GM12878 (cell line): ENCODE data around the gene TIFAB.

Source experiments
- ATF2 ChIP-seq: IDR thresholded peaks from 2 replicates; pipeline ENCODE4 v1.6.1; 2012; ENCODE audit warnings: low read length, inconsistent platforms
- BCLAF1 ChIP-seq: fragments of 450-650 bp; IDR thresholded peaks from 2 replicates; pipeline ENCODE4 v1.6.1; 2017; ENCODE audit warnings: antibody characterized with exemption, mild to moderate bottlenecking, moderate library complexity
- CBX3 ChIP-seq: fragments of 200-600 bp; sonication (generic); IDR thresholded peaks from 2 replicates; pipeline ENCODE4 v1.6.1; 2016; ENCODE audit warnings: low read depth, borderline replicate concordance
- CEBPB ChIP-seq, 2 experiments: fragments of 150-350 bp in 1 of 2; IDR thresholded peaks; 2 replicates each; pipeline ENCODE4 v1.6.1; 2012 to 2014; ENCODE audit warnings: low read depth in 2 of 2, low read length in 2 of 2, borderline replicate concordance in 1 of 2, inconsistent platforms in 1 of 2
- CTCF ChIP-seq, 3 experiments: IDR thresholded peaks in 2 of 3; conservative IDR thresholded peaks in 1 of 3; 2 replicates each; pipeline ENCODE4 v1.5.1; 2011; ENCODE audit warnings: low read depth in 3 of 3, low read length in 3 of 3, mild to moderate bottlenecking in 3 of 3, control low read depth in 2 of 3, moderate library complexity in 2 of 3, inconsistent platforms in 1 of 3, mixed read lengths in 1 of 3; ENCODE audit not compliant: control insufficient read depth in 2 of 3, insufficient read depth in 1 of 3; ENCODE audit errors: extremely low read depth in 1 of 3
- EGR1 ChIP-seq, 2 experiments: IDR thresholded peaks; 1 replicate in 1 of 2; 2 replicates in 1 of 2; pipeline ENCODE4 v1.6.1; 2011 to 2012; ENCODE audit warnings: low read depth in 2 of 2, low read length in 2 of 2, borderline replicate concordance in 1 of 2, mild to moderate bottlenecking in 1 of 2, moderate library complexity in 1 of 2
- MTA3 ChIP-seq: IDR thresholded peaks from 2 replicates; pipeline ENCODE4 v1.6.1; 2012; ENCODE audit warnings: low read length, inconsistent platforms, borderline replicate concordance
- POLR2A ChIP-seq: IDR thresholded peaks from 2 replicates; pipeline ENCODE4 v1.6.1; 2011; ENCODE audit warnings: low read depth, mild to moderate bottlenecking, low read length
- RCOR1 ChIP-seq: conservative IDR thresholded peaks from 2 replicates; pipeline ENCODE4 v1.6.1; 2012; ENCODE audit warnings: low read depth, low read length, improper control_type of control experiment
- SIN3A ChIP-seq: IDR thresholded peaks from 2 replicates; pipeline ENCODE4 v1.6.1; 2012; ENCODE audit warnings: low read depth, low read length, improper control_type of control experiment
- ZBTB33 ChIP-seq: fragments of 450-650 bp; IDR thresholded peaks from 2 replicates; pipeline ENCODE4 v1.6.1; 2017; ENCODE audit warnings: mild to moderate bottlenecking
- ZNF592 ChIP-seq: fragments of 450-650 bp; IDR thresholded peaks from 2 replicates; pipeline ENCODE4 v1.6.1; 2017; ENCODE audit warnings: mild to moderate bottlenecking, moderate library complexity
- TF ChIP-seq, protein P1 (sequence below): IDR thresholded peaks from 2 replicates; pipeline ENCODE4 v1.6.1; 2011; ENCODE audit warnings: low read depth, low read length, improper control_type of control experiment, borderline replicate concordance

GRCh38 chr5:135438636-135439221 is 13.4 kb downstream of the TIFAB start:
- TF ChIP-seq, protein P1, sequence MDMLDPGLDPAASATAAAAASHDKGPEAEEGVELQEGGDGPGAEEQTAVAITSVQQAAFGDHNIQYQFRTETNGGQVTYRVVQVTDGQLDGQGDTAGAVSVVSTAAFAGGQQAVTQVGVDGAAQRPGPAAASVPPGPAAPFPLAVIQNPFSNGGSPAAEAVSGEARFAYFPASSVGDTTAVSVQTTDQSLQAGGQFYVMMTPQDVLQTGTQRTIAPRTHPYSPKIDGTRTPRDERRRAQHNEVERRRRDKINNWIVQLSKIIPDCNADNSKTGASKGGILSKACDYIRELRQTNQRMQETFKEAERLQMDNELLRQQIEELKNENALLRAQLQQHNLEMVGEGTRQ, result no peak
- TF ChIP-seq RCOR1 (no peak), BCLAF1 (no peak), MTA3 (no peak), CTCF (IDR thresholded peaks at IDR 0.05 in 2 of 3, conservative IDR thresholded peaks at IDR 0.05 in 1 of 3; ENCODE audit: control insufficient read depth in 2 of 3, extremely low read depth in 1 of 3, insufficient read depth in 1 of 3, low read depth in 3 of 3, low read length in 3 of 3) (no peak), SIN3A (no peak), CEBPB (IDR thresholded peaks at IDR 0.05; ENCODE audit: borderline replicate concordance in 1 of 2, low read depth in 2 of 2, low read length in 2 of 2) (no peak), ZBTB33 (no peak), ZNF592 (no peak), EGR1 (IDR thresholded peaks at IDR 0.05; ENCODE audit: borderline replicate concordance in 1 of 2, low read depth in 2 of 2, low read length in 2 of 2) (no peak), ATF2 (no peak), CBX3 (no peak), POLR2A (no peak)
